ENCODE results near the gene MS4A10. TPM values are rescaled to one million over a fixed set of nuclear protein-coding genes. Genes with fewer than 3 reads are reported as not detected.

The MS4A10 gene
- total and polyA plus RNA-seq, 4 donors: not detected

DNA sequence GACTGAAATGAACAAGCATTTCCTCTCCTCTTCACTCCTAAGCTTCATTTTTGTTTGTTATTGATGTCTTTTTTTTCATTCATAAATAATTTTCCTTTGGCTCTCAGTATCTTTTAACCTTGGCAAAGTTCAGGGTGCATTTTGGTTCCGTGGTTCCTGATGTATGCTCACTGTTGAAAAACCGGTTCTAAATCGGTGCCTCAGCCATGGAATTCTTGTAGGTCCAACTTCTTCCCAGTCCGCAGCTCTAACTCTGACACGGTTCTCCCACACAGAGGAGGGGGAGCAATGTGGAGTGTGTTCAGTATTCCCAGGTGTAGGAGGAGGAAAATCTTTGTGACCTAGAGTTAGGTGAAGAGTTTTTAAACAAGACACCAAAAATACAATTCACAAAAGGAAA, 41.0 kb upstream of the MS4A10 start:
- no peaks in the 10 kb centered on the region for H3K36me3 ChIP-seq (ENCODE audit: control insufficient read depth in 4 of 4, insufficient read depth in 3 of 4, low read depth in 1 of 4, low read length in 3 of 4)
- 83% methylated on average over 5 of the region's 5 CpGs for WGBS
- no peak overlapping the region for H3K4me3 ChIP-seq (ENCODE audit: low read depth in 1 of 3, low read length in 3 of 3)

DNA sequence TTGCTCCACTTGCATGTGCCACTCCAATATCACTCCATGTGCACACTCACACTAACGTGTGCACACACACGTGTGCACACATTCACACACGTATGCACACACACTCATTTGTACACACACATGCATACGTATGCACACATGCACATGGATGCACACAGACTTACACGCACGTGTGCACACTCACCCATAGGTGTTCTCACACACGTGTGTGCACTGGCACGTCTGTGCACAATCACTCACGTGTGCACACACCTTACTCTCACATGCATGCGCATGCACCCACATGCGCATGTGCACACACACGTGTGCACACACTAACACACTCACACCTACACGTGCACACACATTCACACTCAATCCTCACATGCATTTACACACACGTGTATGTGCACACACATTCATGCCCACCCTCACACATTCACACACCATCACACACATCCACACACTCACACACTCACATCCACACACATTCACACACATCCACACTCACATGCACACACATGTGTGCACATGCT, 37.7 kb upstream of the MS4A10 start:
- TF ChIP-seq, protein P1, sequence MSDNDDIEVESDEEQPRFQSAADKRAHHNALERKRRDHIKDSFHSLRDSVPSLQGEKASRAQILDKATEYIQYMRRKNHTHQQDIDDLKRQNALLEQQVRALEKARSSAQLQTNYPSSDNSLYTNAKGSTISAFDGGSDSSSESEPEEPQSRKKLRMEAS (IDR thresholded peaks at IDR 0.05): no peak
- TF ChIP-seq CTCF (IDR thresholded peaks at IDR 0.05; ENCODE audit: low read depth, low read length, missing input control): no peak
- TF ChIP-seq EGR1 (IDR thresholded peaks at IDR 0.05; ENCODE audit: low read depth in 2 of 2): no peak
- TF ChIP-seq TAF1 (conservative IDR thresholded peaks at IDR 0.05): no peak
- no peak for TF ChIP-seq ZBTB33 (IDR thresholded peaks at IDR 0.05)
- TF ChIP-seq HNF4A (conservative IDR thresholded peaks at IDR 0.05): no peak
- no peak for TF ChIP-seq YY1 (IDR thresholded peaks at IDR 0.05)
- no peak for TF ChIP-seq RXRA (IDR thresholded peaks at IDR 0.05)
- no peak for TF ChIP-seq GABPA (IDR thresholded peaks at IDR 0.05 in 1 of 2, conservative IDR thresholded peaks at IDR 0.05 in 1 of 2)
- TF ChIP-seq NR2F2 (IDR thresholded peaks at IDR 0.05): no peak
- TF ChIP-seq JUND (IDR thresholded peaks at IDR 0.05): no peak
- TF ChIP-seq, protein P2, sequence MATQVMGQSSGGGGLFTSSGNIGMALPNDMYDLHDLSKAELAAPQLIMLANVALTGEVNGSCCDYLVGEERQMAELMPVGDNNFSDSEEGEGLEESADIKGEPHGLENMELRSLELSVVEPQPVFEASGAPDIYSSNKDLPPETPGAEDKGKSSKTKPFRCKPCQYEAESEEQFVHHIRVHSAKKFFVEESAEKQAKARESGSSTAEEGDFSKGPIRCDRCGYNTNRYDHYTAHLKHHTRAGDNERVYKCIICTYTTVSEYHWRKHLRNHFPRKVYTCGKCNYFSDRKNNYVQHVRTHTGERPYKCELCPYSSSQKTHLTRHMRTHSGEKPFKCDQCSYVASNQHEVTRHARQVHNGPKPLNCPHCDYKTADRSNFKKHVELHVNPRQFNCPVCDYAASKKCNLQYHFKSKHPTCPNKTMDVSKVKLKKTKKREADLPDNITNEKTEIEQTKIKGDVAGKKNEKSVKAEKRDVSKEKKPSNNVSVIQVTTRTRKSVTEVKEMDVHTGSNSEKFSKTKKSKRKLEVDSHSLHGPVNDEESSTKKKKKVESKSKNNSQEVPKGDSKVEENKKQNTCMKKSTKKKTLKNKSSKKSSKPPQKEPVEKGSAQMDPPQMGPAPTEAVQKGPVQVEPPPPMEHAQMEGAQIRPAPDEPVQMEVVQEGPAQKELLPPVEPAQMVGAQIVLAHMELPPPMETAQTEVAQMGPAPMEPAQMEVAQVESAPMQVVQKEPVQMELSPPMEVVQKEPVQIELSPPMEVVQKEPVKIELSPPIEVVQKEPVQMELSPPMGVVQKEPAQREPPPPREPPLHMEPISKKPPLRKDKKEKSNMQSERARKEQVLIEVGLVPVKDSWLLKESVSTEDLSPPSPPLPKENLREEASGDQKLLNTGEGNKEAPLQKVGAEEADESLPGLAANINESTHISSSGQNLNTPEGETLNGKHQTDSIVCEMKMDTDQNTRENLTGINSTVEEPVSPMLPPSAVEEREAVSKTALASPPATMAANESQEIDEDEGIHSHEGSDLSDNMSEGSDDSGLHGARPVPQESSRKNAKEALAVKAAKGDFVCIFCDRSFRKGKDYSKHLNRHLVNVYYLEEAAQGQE (IDR thresholded peaks at IDR 0.05): no peak
- Histone ChIP-seq H3K9me3 (ENCODE audit: control insufficient read depth in 4 of 4, low read length in 3 of 4) (no peaks in the 10 kb centered on the region), H3K4me1 (ENCODE audit: control insufficient read depth in 4 of 4, insufficient read depth in 4 of 4, low read length in 3 of 4) (no peaks in the 10 kb centered on the region), H3K27ac (ENCODE audit: low read depth in 1 of 2, low read length in 2 of 2) (no peak overlapping the region), H3K4me3 (ENCODE audit: low read depth in 1 of 3, low read length in 3 of 3) (no peak overlapping the region), H3K9ac (ENCODE audit: low read depth in 1 of 2, low read length in 2 of 2) (no peak overlapping the region), H3K36me3 (ENCODE audit: control insufficient read depth in 4 of 4, insufficient read depth in 3 of 4, low read depth in 1 of 4, low read length in 3 of 4) (no peaks in the 10 kb centered on the region), H3K27me3 (ENCODE audit: control insufficient read depth in 4 of 4, insufficient read depth in 4 of 4, low read length in 3 of 4) (no peaks in the 10 kb centered on the region)
- DNase-seq (ENCODE audit: low spot score): no peak
- WGBS: 93% methylated on average over 14 of the region's 14 CpGs

More for the DNA sequence above, 41.0 kb upstream of the MS4A10 start:
- no peak for DNase-seq (ENCODE audit: low spot score)
- Histone ChIP-seq H3K27me3 (ENCODE audit: control insufficient read depth in 4 of 4, insufficient read depth in 4 of 4, low read length in 3 of 4) (peaks cover 0 to 5% (median 0%) of the 10 kb centered on the region in 4 donors), H3K27ac (ENCODE audit: low read depth in 1 of 2, low read length in 2 of 2) (no peak overlapping the region), H3K4me1 (ENCODE audit: control insufficient read depth in 4 of 4, insufficient read depth in 4 of 4, low read length in 3 of 4) (no peaks in the 10 kb centered on the region), H3K9me3 (ENCODE audit: control insufficient read depth in 4 of 4, low read length in 3 of 4) (peaks cover 0 to 7% (median 0%) of the 10 kb centered on the region in 4 donors), H3K9ac (ENCODE audit: low read depth in 1 of 2, low read length in 2 of 2) (no peak overlapping the region)
- TF ChIP-seq ZBTB33 (IDR thresholded peaks at IDR 0.05) (no peak), FOXA2 (IDR thresholded peaks at IDR 0.05) (no peak)
